ENCODE data around the gene NPAS3. TPM values are rescaled to one million over a fixed set of nuclear protein-coding genes. Genes with fewer than 3 reads are reported as not detected.

Gene NPAS3
- total RNA-seq, 1 experiment from 2014 or later, result 0.36 TPM

GRCh38 chr14:33291529-33292104 lies 352.9 kb downstream of the NPAS3 start:
- Histone ChIP-seq H3K9ac (ENCODE audit: low read length) (no peak overlapping the region), H3K9me3 (ENCODE audit: low read length) (no peaks in the 10 kb centered on the region), H4K20me1 (ENCODE audit: low read length) (no peaks in the 10 kb centered on the region), H3K4me1 (ENCODE audit: insufficient read depth, low read length) (0 out of 2 replicates have a peak, but pooled peaks cover 8% of the 10 kb centered on the region), H3K27ac (ENCODE audit: low read length) (no peak overlapping the region), H3K27me3 (ENCODE audit: low read length) (peaks cover 5% of the 10 kb centered on the region; the same call in 1 of the 2 replicates), H3K4me2 (ENCODE audit: low read length) (no peak overlapping the region), H3F3A (ENCODE audit: low read length, unreplicated experiment) (no peaks in the 10 kb centered on the region), H3K36me3 (ENCODE audit: low read depth, low read length) (no peaks in the 10 kb centered on the region), H3K9me2 (replicated peaks; ENCODE audit: low read length) (no peaks in the 10 kb centered on the region), H2AFZ (ENCODE audit: low read length) (no peak overlapping the region), H3K4me3 (ENCODE audit: low read length) (no peak overlapping the region), H3K79me2 (ENCODE audit: low read length) (no peaks in the 10 kb centered on the region)
- ATAC-seq (no peak), DNase-seq (no peak)
- no peak for TF ChIP-seq EZH2 (IDR thresholded peaks at IDR 0.05; ENCODE audit: low read length, unreplicated experiment)
- no peak for TF ChIP-seq EZH2phosphoT487 (IDR thresholded peaks at IDR 0.05; ENCODE audit: borderline replicate concordance, low read length)
- TF ChIP-seq CTCF (conservative IDR thresholded peaks at IDR 0.05; ENCODE audit: low read depth, low read length), result no peak
- ChIA-PET POLR2A (ENCODE audit: unreplicated experiment) (no interaction called here), CTCF (no interaction called here)
- no TSS peak for BruUV-seq (replicated peaks)
- intact Hi-C loops (cut with micrococcal nuclease), result no loop called here

DNA sequence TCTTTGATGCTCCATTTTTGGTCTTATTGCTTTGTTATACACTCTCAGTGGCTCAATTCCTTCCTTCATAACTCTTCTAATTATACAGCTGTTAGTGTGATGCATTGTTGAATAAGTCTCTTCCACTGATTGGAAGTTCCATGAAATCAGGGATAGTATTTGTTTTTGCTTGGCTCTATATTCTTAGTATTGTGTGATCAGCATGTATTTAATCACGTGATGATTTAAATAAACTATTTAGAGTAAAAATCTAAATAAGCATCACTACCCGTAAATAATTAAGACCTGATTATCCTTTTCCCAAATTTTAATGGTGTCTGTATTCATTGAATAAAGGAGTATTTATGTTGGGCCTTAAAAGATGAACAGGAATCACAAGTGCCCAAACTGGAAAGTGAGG lies 355.7 kb downstream of the NPAS3 start:
- BruUV-seq (replicated peaks), result no TSS peak
- Histone ChIP-seq H3K4me2 (ENCODE audit: low read length) (no peak overlapping the region), H3K9ac (ENCODE audit: low read length) (no peak overlapping the region), H3K9me2 (replicated peaks; ENCODE audit: low read length) (no peaks in the 10 kb centered on the region), H3K27ac (ENCODE audit: low read length) (no peak overlapping the region), H3K4me3 (ENCODE audit: low read length) (no peak overlapping the region), H3F3A (ENCODE audit: low read length, unreplicated experiment) (no peaks in the 10 kb centered on the region), H2AFZ (ENCODE audit: low read length) (no peak overlapping the region), H3K79me2 (ENCODE audit: low read length) (no peaks in the 10 kb centered on the region), H3K36me3 (ENCODE audit: low read depth, low read length) (no peaks in the 10 kb centered on the region), H4K20me1 (ENCODE audit: low read length) (no peaks in the 10 kb centered on the region), H3K27me3 (ENCODE audit: low read length) (peaks cover 5% of the 10 kb centered on the region; the same call in 1 of the 2 replicates), H3K9me3 (ENCODE audit: low read length) (no peaks in the 10 kb centered on the region), H3K4me1 (ENCODE audit: insufficient read depth, low read length) (no peaks in the 10 kb centered on the region)
- ChIA-PET POLR2A (ENCODE audit: unreplicated experiment) (no interaction called here), CTCF (no interaction called here)
- TF ChIP-seq CTCF (conservative IDR thresholded peaks at IDR 0.05; ENCODE audit: low read depth, low read length), result no peak
- TF ChIP-seq EZH2phosphoT487 (IDR thresholded peaks at IDR 0.05; ENCODE audit: borderline replicate concordance, low read length), result no peak
- intact Hi-C loops (cut with micrococcal nuclease), result no loop called here
- ATAC-seq (no peak), DNase-seq (no peak)

GRCh38 chr14:33297565-33297964 lies 358.9 kb downstream of the NPAS3 start:
- H3K9ac ChIP-seq (ENCODE audit: low read length), result no peak overlapping the region
- ATAC-seq (no peak; the same call in 1 of the 2 replicates), DNase-seq (no peak)
- H3K79me2 ChIP-seq (ENCODE audit: low read length), result no peaks in the 10 kb centered on the region
- BruUV-seq (replicated peaks), result no TSS peak
- no peaks in the 10 kb centered on the region for H3K36me3 ChIP-seq (ENCODE audit: low read depth, low read length)
- no peak overlapping the region for H2AFZ ChIP-seq (ENCODE audit: low read length)
- no peaks in the 10 kb centered on the region for H3K4me1 ChIP-seq (ENCODE audit: insufficient read depth, low read length)
- no peak overlapping the region for H3K4me2 ChIP-seq (ENCODE audit: low read length)
- H3K9me2 ChIP-seq (replicated peaks; ENCODE audit: low read length), result no peaks in the 10 kb centered on the region
- CTCF ChIA-PET, result no interaction called here
- H4K20me1 ChIP-seq (ENCODE audit: low read length), result no peaks in the 10 kb centered on the region
- H3K4me3 ChIP-seq (ENCODE audit: low read length), result no peak overlapping the region
- POLR2A ChIA-PET (ENCODE audit: unreplicated experiment), result no interaction called here
- no peak overlapping the region for H3K27ac ChIP-seq (ENCODE audit: low read length)
- intact Hi-C loops (cut with micrococcal nuclease), result no loop called here
- H3K27me3 ChIP-seq (ENCODE audit: low read length), result no peaks in the 10 kb centered on the region
- H3F3A ChIP-seq (ENCODE audit: low read length, unreplicated experiment), result no peaks in the 10 kb centered on the region
- TF ChIP-seq EZH2phosphoT487 (IDR thresholded peaks at IDR 0.05; ENCODE audit: borderline replicate concordance, low read length), result no peak
- no peak for TF ChIP-seq CTCF (conservative IDR thresholded peaks at IDR 0.05; ENCODE audit: low read depth, low read length)
- TF ChIP-seq EZH2 (IDR thresholded peaks at IDR 0.05; ENCODE audit: low read length, unreplicated experiment), result no peak
- H3K9me3 ChIP-seq (ENCODE audit: low read length), result no peaks in the 10 kb centered on the region

Data from PC-3 (cell line).